B cell (primary cell): ENCODE results near the gene DHX34. TPM values are rescaled to one million over a fixed set of nuclear protein-coding genes. Genes with fewer than 3 reads are reported as not detected.

ENCODE experiments used
- ATAC-seq: fragments of 200-7000 bp; cut with Tn5 transposase; one replicate; pipeline ENCODE4 v1.10.0; 2021; ENCODE audit warnings: low read depth, mild to moderate bottlenecking, moderate number of reproducible peaks, moderate library complexity
- CTCF ChIA-PET: fragments of 350-600 bp; sonication (Branson Sonifier 250); formaldehyde crosslinking; loops from one replicate; lab custom pipeline; 2021; ENCODE audit warnings: antibody characterized with exemption, inconsistent platforms; lab: Charles Lee
- POLR2A ChIA-PET: fragments of 350-600 bp; sonication (Branson Sonifier 250); formaldehyde crosslinking; loops from one replicate; lab custom pipeline; 2021; ENCODE audit warnings: antibody characterized with exemption; lab: Charles Lee
- DNase-seq: peaks from one replicate; pipeline ENCODE4 v3.0.0; 2013
- H2AFZ ChIP-seq: 2 replicates; pipeline ENCODE4 v1.6.1; 2012; ENCODE audit warnings: mild to moderate bottlenecking, low read depth, low read length; ENCODE audit not compliant: insufficient read depth, poor library complexity, severe bottlenecking
- H3K27ac ChIP-seq, 2 donors: 1 replicate in 1 of 2; 2 replicates in 1 of 2; pipeline ENCODE4 v1.5.1; 2012 to 2013; ENCODE audit warnings: low read length in 2 of 2, mild to moderate bottlenecking in 2 of 2, moderate library complexity in 1 of 2
- H3K27me3 ChIP-seq, 4 experiments: fragments of 200-600 bp in 1 of 4; sonication (generic) in 1 of 4; replicated peaks in 1 of 4; 1 replicate in 2 of 4; 2 replicates in 2 of 4; pipeline versions ENCODE4 v1.6.1 to v1.7.0; 2013 to 2016; ENCODE audit warnings: low read length in 3 of 4, mild to moderate bottlenecking in 2 of 4, mixed read lengths in 1 of 4, moderate library complexity in 1 of 4; ENCODE audit not compliant: insufficient read depth in 4 of 4, control insufficient read depth in 3 of 4; ENCODE audit errors: control extremely low read depth in 1 of 4
- H3K36me3 ChIP-seq, 2 experiments: replicated peaks in 1 of 2; 1 replicate in 1 of 2; 2 replicates in 1 of 2; pipeline versions ENCODE4 v1.6.1 to v1.7.1; 2013; ENCODE audit warnings: low read length in 1 of 2; ENCODE audit not compliant: insufficient read depth in 2 of 2, control insufficient read depth in 1 of 2; ENCODE audit errors: control extremely low read depth in 1 of 2, extremely low read depth in 1 of 2
- H3K4me1 ChIP-seq, 2 donors: fragments of 200-600 bp in 1 of 2; sonication (generic) in 1 of 2; 1 replicate in 1 of 2; 2 replicates in 1 of 2; pipeline versions ENCODE4 v1.5.1 to v1.6.1; 2013 to 2017; ENCODE audit warnings: low read length in 2 of 2; ENCODE audit not compliant: control insufficient read depth in 2 of 2, insufficient read depth in 2 of 2
- H3K4me2 ChIP-seq: replicated peaks from 2 replicates; pipeline ENCODE3; 2012; ENCODE audit warnings: mild to moderate bottlenecking, low read depth, low read length; ENCODE audit not compliant: poor library complexity, severe bottlenecking
- H3K4me3 ChIP-seq, 5 experiments: fragments of 200-600 bp in 1 of 5; sonication (generic) in 1 of 5; 1 replicate in 3 of 5; 2 replicates in 2 of 5; pipeline versions ENCODE4 v1.5.1 to v1.7.0; 2011 to 2016; ENCODE audit warnings: low read length in 4 of 5, mild to moderate bottlenecking in 4 of 5, low read depth in 2 of 5, control low read depth in 1 of 5, moderate library complexity in 1 of 5; ENCODE audit not compliant: insufficient read depth in 1 of 5; ENCODE audit errors: control extremely low read depth in 1 of 5, extremely low read depth in 1 of 5
- H3K79me2 ChIP-seq: fragments of 200-600 bp; sonication (generic); one replicate; pipeline ENCODE4 v1.6.0; 2016; ENCODE audit warnings: low read length; ENCODE audit not compliant: control insufficient read depth, insufficient read depth
- H3K9ac ChIP-seq: fragments of 200-600 bp; sonication (generic); 2 replicates; pipeline ENCODE4 v1.6.1; 2017; ENCODE audit warnings: mild to moderate bottlenecking, low read length, moderate library complexity
- H3K9me3 ChIP-seq, 3 donors: one replicate each; pipeline versions ENCODE4 v1.6.1 to v1.7.1; 2013; ENCODE audit warnings: low read length in 2 of 3; ENCODE audit not compliant: control insufficient read depth in 2 of 3, insufficient read depth in 1 of 3; ENCODE audit errors: control extremely low read depth in 1 of 3
- H4K20me1 ChIP-seq: 2 replicates; pipeline ENCODE4 v1.6.0; 2012; ENCODE audit warnings: mild to moderate bottlenecking, low read length; ENCODE audit not compliant: insufficient read depth, control insufficient read depth, poor library complexity, severe bottlenecking
- H3K27ac Mint-ChIP-seq: one replicate; pipeline ENCODE4 v1.8.0; 2021; ENCODE audit warnings: mixed read lengths
- H3K27me3 Mint-ChIP-seq: one replicate; pipeline ENCODE4 v1.8.0; 2021; ENCODE audit warnings: mixed read lengths
- H3K4me1 Mint-ChIP-seq: one replicate; pipeline ENCODE4 v1.8.0; 2021; ENCODE audit warnings: mixed read lengths
- H3K4me3 Mint-ChIP-seq: one replicate; pipeline ENCODE4 v1.8.0; 2021; ENCODE audit warnings: mixed read lengths
- H3K9me3 Mint-ChIP-seq: one replicate; pipeline ENCODE4 v1.8.0; 2022; ENCODE audit warnings: mixed read lengths; ENCODE audit not compliant: insufficient read depth
- CTCF ChIP-seq: fragments of 200-600 bp; IDR thresholded peaks from one replicate; pipeline ENCODE4 v1.8.0; 2022; ENCODE audit warnings: antibody characterized with exemption, mild to moderate bottlenecking
- EZH2 ChIP-seq: IDR thresholded peaks from 2 replicates; pipeline ENCODE4 v1.6.1; 2012; ENCODE audit warnings: borderline replicate concordance, low read depth, mild to moderate bottlenecking, moderate library complexity, low read length; ENCODE audit not compliant: insufficient read depth, poor library complexity, severe bottlenecking
- WGBS: methylation state at CpG from one replicate; pipeline ENCODE4 v1.1.5; 2013; ENCODE audit warnings: missing lambda C conversion rate; ENCODE audit not compliant: insufficient coverage; 5-methylcytosine and 5-hydroxymethylcytosine counted together
- intact Hi-C: fragments of 100-400 bp; cut with micrococcal nuclease; formaldehyde crosslinking; loops from one replicate; pipeline ENCODE4 v1.10.0; 2022
- polyA plus RNA-seq: library from polyadenylated mRNA; depleted of rRNA; stranded (reverse); fragments of >200 nt; gene quantifications from 2 replicates; pipeline ENCODE4 v1.2.3, GENCODE V29; 2012
- total RNA-seq, 2 donors: library from RNA; stranded (reverse); fragments of 120-200 nt in 1 of 2; gene quantifications; 1 replicate in 1 of 2; 2 replicates in 1 of 2; pipeline versions ENCODE4 v1.2.3 to v1.2.4, GENCODE V29; 2013 to 2022

Gene DHX34
- total and polyA plus RNA-seq, 2 donors (not counting 1 experiment from before 2014, with no cell fraction given): 25.1 to 31.3 TPM

GRCh38 chr19:47330466-47330869 lies 18.6 kb upstream of the DHX34 start:
- Histone ChIP-seq H3K27me3 (peaks cover 0 to 2% (median under 1%) of the 10 kb centered on the region in 4 experiments), H3K4me1 (no peaks in the 10 kb centered on the region), H3K4me2 (no peak overlapping the region), H4K20me1 (no peaks in the 10 kb centered on the region), H3K9me3 (no peaks in the 10 kb centered on the region), H3K79me2 (no peaks in the 10 kb centered on the region), H3K36me3 (no peaks in the 10 kb centered on the region), H3K9ac (no peak overlapping the region), H2AFZ (no peak overlapping the region), H3K27ac (no peak overlapping the region), H3K4me3 (no peak overlapping the region)
- 44% methylated on average over 4 of the region's 9 CpGs for WGBS
- ChIA-PET POLR2A (no interaction called here), CTCF (interaction anchor here (1.0 kb wide), 1 partner anchor 24 kb away, joined by 3 read pairs; no protein-coding TSS in a partner anchor)
- ATAC-seq (no peak), DNase-seq (no peak)
- Mint-ChIP-seq H3K4me1 (no peaks in the 10 kb centered on the region), H3K27me3 (peaks cover 15% of the 10 kb centered on the region), H3K27ac (no peak overlapping the region), H3K4me3 (no peak overlapping the region), H3K9me3 (no peaks in the 10 kb centered on the region)
- intact Hi-C loops: no loop called here
- TF ChIP-seq CTCF (no peak), EZH2 (no peak)

- no peak for ATAC-seq
- no peak for TF ChIP-seq CTCF
- TF ChIP-seq EZH2: no peak
- Histone ChIP-seq H3K4me2 (no peak overlapping the region), H4K20me1 (no peaks in the 10 kb centered on the region), H3K4me3 (no peak overlapping the region), H3K79me2 (no peaks in the 10 kb centered on the region), H3K4me1 (peaks cover 0 to 2% of the 10 kb centered on the region in 2 donors), H3K27me3 (no peaks in the 10 kb centered on the region), H3K9me3 (no peaks in the 10 kb centered on the region), H3K36me3 (no peaks in the 10 kb centered on the region), H2AFZ (no peak overlapping the region), H3K9ac (no peak overlapping the region), H3K27ac (no peak overlapping the region)
- intact Hi-C loops: no loop called here
- H3K9me3 Mint-ChIP-seq: no peaks in the 10 kb centered on the region
- WGBS: 88% methylated on average over 3 of the region's 6 CpGs
- CTCF ChIA-PET: no interaction called here
- DNase-seq: no peak
- H3K4me3 Mint-ChIP-seq: no peak overlapping the region
- POLR2A ChIA-PET: no interaction called here
- peaks cover 10% of the 10 kb centered on the region for H3K27me3 Mint-ChIP-seq
- no peak overlapping the region for H3K27ac Mint-ChIP-seq
- H3K4me1 Mint-ChIP-seq: peaks cover 5% of the 10 kb centered on the region
Measured at GRCh38 chr19:47331490-47331889, 17.6 kb upstream of the DHX34 start.
